ENCODE measurements around the gene C19orf44.

C19orf44 gene

DNA sequence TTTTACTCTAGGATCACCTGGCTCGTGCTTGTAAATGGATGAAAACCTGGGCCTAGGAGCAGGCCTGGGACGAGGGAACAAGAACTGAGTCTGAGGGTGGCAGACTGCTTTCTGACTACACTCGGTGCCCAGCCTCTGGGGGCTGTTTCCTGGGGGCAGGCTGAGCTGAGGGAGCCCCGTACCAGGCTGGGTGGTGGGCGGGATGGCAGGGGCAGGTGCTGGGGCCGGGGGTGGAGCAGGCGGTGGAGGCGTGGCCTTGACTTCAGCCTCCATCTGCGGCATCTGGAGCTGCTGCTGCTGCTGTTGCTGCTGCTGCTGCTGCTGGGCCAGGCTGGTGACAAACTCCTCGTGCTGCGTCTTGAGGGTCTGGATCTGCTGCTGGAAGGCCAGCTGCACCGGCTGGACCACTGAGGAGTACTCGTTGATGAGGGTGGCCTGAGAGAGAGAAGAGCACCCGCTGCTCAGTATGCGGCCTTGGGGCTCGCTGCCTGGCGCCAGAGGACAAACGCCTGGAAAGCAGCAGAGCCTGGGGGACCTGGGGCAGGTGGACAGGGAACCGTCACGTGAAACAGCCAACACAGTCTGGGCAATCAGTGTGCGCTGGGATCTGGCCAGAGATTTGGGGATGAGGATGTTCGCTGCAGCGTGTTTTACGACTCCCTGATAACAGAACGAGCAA, 33.4 kb downstream of the C19orf44 start:
- TF ChIP-seq, protein P1, sequence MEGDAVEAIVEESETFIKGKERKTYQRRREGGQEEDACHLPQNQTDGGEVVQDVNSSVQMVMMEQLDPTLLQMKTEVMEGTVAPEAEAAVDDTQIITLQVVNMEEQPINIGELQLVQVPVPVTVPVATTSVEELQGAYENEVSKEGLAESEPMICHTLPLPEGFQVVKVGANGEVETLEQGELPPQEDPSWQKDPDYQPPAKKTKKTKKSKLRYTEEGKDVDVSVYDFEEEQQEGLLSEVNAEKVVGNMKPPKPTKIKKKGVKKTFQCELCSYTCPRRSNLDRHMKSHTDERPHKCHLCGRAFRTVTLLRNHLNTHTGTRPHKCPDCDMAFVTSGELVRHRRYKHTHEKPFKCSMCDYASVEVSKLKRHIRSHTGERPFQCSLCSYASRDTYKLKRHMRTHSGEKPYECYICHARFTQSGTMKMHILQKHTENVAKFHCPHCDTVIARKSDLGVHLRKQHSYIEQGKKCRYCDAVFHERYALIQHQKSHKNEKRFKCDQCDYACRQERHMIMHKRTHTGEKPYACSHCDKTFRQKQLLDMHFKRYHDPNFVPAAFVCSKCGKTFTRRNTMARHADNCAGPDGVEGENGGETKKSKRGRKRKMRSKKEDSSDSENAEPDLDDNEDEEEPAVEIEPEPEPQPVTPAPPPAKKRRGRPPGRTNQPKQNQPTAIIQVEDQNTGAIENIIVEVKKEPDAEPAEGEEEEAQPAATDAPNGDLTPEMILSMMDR (IDR thresholded peaks at IDR 0.05; ENCODE audit: low read depth, low read length), result no peak
- DNase-seq (ENCODE audit: low read depth in 2 of 2), result no peak
- no peak overlapping the region for H3K4me3 ChIP-seq (replicated peaks in 1 of 2; ENCODE audit: low read depth in 2 of 2, low read length in 2 of 2)

DNA sequence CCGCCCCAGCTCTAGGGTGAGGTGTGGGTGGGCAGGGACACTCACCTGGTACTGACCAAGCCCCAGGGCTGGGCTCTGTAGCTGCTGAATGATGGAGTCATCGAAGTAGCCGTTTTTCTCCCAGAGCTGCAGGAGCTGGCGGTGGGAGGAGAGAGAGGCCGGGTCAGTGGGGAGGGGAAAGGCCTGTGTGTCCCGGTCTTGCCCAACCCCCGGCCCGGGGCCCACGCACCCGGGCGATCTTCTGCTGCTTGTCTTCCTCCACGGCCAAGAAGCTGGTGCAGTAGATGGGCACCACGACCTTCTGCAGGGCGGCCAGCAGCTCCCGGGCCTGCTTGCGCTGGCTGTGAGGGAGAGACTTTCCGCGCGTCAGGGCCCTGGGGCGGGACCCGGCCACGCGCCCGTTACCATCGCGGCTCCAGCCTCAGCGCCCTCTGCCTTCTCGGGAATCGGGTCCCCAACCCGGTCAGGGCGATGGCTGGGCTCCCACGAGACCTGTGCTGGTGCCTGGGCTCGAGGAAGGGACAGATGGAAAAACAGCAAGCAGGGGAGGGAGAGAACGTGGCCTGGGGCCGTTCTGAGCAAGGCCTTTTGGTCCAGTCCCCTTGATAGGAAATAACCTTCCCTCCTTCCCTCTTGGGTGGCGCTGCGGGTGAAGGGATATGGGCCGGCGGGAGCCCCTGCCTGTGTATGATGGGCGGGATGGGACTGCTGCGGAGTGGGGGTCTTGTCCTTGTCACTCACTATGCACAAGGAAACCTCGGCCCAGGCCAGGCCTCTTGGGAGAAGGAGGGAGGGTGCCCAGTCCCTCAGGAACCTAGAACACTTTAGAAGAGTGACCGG, 34.6 kb downstream of the C19orf44 start:
- TF ChIP-seq, protein P1 (IDR thresholded peaks at IDR 0.05; ENCODE audit: low read depth, low read length), result no peak
- H3K4me3 ChIP-seq (replicated peaks in 1 of 2; ENCODE audit: low read depth in 2 of 2, low read length in 2 of 2), result no peak overlapping the region
- DNase-seq (ENCODE audit: low read depth in 2 of 2), result no peak

DNA sequence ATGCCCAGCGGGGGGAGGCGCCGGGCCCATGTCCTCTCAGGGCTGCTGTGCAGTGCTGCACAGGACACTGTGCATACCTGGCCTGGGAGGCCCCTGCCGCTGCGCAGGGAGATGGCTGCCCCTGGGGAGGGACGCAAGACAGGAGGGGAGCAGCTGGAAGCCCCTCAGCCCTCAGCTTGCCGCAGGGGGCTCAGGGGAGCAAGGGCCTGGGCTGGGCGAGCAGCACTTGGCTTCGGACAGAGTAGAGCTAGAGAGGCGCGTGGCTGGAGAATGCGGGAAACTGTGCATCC, 35.1 kb downstream of the C19orf44 start:
- DNase-seq (ENCODE audit: low read depth in 2 of 2), result no peak
- no peak overlapping the region for H3K4me3 ChIP-seq (replicated peaks in 1 of 2; ENCODE audit: low read depth in 2 of 2, low read length in 2 of 2)
- TF ChIP-seq, protein P1 (IDR thresholded peaks at IDR 0.05; ENCODE audit: low read depth, low read length), result no peak

DNA sequence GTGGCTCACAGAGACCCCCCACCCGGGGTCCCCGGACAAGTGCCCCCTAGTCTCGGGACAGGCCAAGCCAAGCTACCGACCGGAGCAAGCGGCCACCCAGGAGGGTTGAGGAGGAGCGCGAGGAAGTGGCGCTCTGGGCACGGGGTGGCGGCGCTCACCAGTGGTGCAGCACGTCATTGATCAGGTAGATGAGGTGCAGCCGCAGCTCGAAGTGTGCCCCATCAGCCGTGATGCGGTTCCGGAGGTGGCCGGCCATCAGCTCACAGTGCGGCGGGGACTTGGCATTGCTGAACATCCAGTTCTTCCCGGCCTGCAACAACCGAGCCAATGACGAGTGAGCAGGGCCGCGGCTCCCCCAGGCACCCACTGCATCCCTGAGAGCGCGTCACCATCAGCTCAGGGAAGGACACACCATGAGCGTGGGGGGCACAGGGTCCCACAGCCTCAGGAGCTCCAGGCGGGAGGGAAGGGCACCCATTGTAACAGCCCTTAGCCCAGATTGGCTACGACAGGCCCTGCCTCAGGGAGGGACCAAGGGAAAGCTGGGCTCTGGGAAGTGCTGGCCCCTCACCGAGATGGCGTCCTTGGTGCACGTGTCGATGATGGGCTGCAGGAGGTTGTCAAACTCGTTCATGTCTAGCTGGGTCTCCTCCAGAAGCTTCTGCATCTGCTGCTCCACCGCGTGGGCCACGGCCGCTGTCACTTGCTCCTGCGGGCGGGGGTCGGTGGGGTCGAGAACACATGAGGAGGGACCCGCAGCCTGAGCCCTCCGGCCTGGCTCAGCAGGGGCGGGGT, 36.4 kb downstream of the C19orf44 start:
- TF ChIP-seq, protein P1 (IDR thresholded peaks at IDR 0.05; ENCODE audit: low read depth, low read length), result no peak
- DNase-seq (ENCODE audit: low read depth in 2 of 2), result no peak
- H3K4me3 ChIP-seq (replicated peaks in 1 of 2; ENCODE audit: low read depth in 2 of 2, low read length in 2 of 2), result no peak overlapping the region

DNA sequence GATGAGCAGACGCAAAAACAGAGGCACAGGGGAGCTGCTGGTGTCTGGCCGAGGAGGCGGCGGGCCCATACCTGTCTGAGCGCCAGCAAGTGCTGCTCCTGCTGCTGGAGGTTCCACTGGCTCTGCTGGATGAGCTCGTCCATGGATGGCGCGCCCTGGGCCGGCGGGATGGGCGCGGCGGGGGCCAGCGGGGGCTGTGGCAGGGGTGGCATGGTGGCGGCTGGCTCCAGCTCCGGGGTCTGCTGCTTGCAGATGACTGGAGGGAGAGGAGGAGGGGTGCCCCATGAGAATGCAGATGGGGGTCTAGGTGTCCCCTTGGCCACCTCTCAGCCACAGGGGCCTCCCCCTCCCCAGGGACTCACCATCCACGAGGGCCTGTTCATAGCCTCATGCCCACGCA, 39.2 kb downstream of the C19orf44 start:
- no peak overlapping the region for H3K4me3 ChIP-seq (replicated peaks in 1 of 2; ENCODE audit: low read depth in 2 of 2, low read length in 2 of 2)
- TF ChIP-seq, protein P1 (IDR thresholded peaks at IDR 0.05; ENCODE audit: low read depth, low read length), result no peak
- DNase-seq (ENCODE audit: low read depth in 2 of 2), result no peak

DNA sequence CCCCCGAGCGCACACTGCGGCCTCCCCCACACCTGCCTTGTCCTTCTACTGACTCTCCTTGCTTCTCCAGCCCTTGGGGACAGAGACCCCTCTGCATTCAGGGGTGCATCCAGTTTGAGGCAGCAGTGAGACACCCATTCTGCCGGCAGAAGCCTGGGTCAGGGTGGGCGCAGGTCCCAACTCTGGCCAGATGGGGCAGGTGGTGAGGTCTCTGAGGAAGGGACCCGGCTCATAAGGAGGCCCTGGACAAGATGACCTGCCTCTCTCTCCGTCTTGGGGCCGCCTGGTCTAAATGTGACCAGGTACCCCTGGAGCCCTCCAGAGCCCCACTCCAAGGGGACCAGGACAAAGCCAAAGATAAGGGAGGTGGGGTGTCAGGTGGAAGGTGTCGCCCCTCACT, 39.9 kb downstream of the C19orf44 start:
- DNase-seq (ENCODE audit: low read depth in 2 of 2), result no peak
- TF ChIP-seq, protein P1 (IDR thresholded peaks at IDR 0.05; ENCODE audit: low read depth, low read length), result no peak
- H3K4me3 ChIP-seq (replicated peaks in 1 of 2; ENCODE audit: low read depth in 2 of 2, low read length in 2 of 2), result no peak overlapping the region

All from cardiac fibroblast (primary cell).